ENCODE results near the gene MLC1. TPM values are rescaled to one million over a fixed set of nuclear protein-coding genes. Genes with fewer than 3 reads are reported as not detected.

Gene MLC1
- total and polyA plus RNA-seq, 2 experiments from 2014 or later: 0.27 to 0.32 TPM

DNA sequence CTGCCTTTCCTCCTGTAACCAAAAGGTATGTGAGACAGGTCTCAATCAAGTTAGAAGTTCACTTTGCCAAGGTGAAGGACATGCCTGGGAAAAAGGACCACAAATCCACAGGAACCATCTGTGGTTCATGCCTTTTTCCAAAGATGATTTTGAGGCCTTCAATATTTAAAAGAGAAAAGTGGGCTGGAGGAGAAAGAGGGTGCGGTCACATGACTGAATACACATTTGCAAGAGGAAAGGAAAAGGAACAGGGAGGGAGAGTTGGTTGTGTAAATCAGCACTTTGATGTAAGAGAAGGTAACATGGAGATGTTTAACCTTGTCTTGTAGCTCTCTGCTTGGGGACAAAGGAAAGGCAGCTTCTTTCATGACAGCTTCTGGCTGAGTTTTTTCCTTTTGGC is 25.8 kb upstream of the MLC1 start:
- H3K36me3 ChIP-seq: no peaks in the 10 kb centered on the region
- no peak overlapping the region for H3K27ac ChIP-seq
- H3K27me3 ChIP-seq: no peaks in the 10 kb centered on the region
- H3K9me3 ChIP-seq (ENCODE audit: low read depth): no peaks in the 10 kb centered on the region
- no peaks in the 10 kb centered on the region for H3K4me1 ChIP-seq (ENCODE audit: low read depth)
- no peak overlapping the region for H3K4me3 ChIP-seq
- DNase-seq (ENCODE audit: low read depth in 1 of 2, low spot score in 1 of 2): no peak
- TF ChIP-seq CTCF (IDR thresholded peaks at IDR 0.05; ENCODE audit: low read depth, low read length): no peak

GRCh38 chr22:50107529-50107928 is 22.3 kb upstream of the MLC1 start:
- DNase-seq (ENCODE audit: low read depth in 1 of 2, low spot score in 1 of 2): no peak
- no peaks in the 10 kb centered on the region for H3K9me3 ChIP-seq (ENCODE audit: low read depth)
- no peak for TF ChIP-seq CTCF (IDR thresholded peaks at IDR 0.05; ENCODE audit: low read depth, low read length)

GRCh38 chr22:50105208-50106100 is 20.2 kb upstream of the MLC1 start:
- H3K4me1 ChIP-seq (ENCODE audit: low read depth): no peaks in the 10 kb centered on the region
- TF ChIP-seq CTCF (IDR thresholded peaks at IDR 0.05; ENCODE audit: low read depth, low read length): no peak
- H3K4me3 ChIP-seq: no peak overlapping the region
- no peaks in the 10 kb centered on the region for H3K9me3 ChIP-seq (ENCODE audit: low read depth)
- DNase-seq (ENCODE audit: low read depth in 1 of 2, low spot score in 1 of 2): peak in 1 of 2 donors; percentile 66
- no peak overlapping the region for H3K27ac ChIP-seq
- H3K27me3 ChIP-seq: no peaks in the 10 kb centered on the region
- no peaks in the 10 kb centered on the region for H3K36me3 ChIP-seq

More at GRCh38 chr22:50107529-50107928, 22.3 kb upstream of the MLC1 start:
- Histone ChIP-seq H3K27ac (no peak overlapping the region), H3K27me3 (no peaks in the 10 kb centered on the region), H3K36me3 (no peaks in the 10 kb centered on the region), H3K4me3 (no peak overlapping the region), H3K4me1 (ENCODE audit: low read depth) (no peaks in the 10 kb centered on the region)

- H3K27ac ChIP-seq: no peak overlapping the region
- H3K4me3 ChIP-seq: no peak overlapping the region
- no peaks in the 10 kb centered on the region for H3K27me3 ChIP-seq
- H3K36me3 ChIP-seq: no peaks in the 10 kb centered on the region
- DNase-seq (ENCODE audit: low read depth in 1 of 2, low spot score in 1 of 2): no peak
- no peaks in the 10 kb centered on the region for H3K9me3 ChIP-seq (ENCODE audit: low read depth)
- H3K4me1 ChIP-seq (ENCODE audit: low read depth): no peaks in the 10 kb centered on the region
- no peak for TF ChIP-seq CTCF (IDR thresholded peaks at IDR 0.05; ENCODE audit: low read depth, low read length)
These were observed 18.9 kb upstream of the MLC1 start for GRCh38 chr22:50104141-50104544.

DNA sequence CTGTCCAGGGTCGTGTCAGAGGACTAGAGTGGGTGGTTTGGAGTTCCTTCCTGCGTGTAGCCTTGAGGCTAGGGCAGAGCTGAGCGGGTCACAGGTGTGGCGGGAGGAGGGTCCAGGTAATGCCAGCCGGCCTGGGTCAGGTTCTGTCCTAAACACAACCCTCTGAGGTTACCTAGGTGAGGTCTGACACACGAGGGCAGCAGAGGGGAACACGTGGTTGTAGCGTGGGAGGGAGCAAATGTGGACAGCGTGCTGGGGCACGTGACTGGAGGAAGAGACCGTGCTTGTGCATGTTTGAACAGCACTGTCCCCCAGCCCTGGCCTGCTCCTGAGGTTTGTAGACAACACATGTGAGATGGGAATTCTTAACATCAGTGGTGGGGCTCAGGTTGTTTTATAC is 17.7 kb upstream of the MLC1 start:
- Histone ChIP-seq H3K4me1 (ENCODE audit: low read depth) (no peaks in the 10 kb centered on the region), H3K27me3 (no peaks in the 10 kb centered on the region), H3K27ac (no peak overlapping the region), H3K36me3 (no peaks in the 10 kb centered on the region), H3K9me3 (ENCODE audit: low read depth) (no peaks in the 10 kb centered on the region), H3K4me3 (no peak overlapping the region)
- no peak for TF ChIP-seq CTCF (IDR thresholded peaks at IDR 0.05; ENCODE audit: low read depth, low read length)
- no peak for DNase-seq (ENCODE audit: low read depth in 1 of 2, low spot score in 1 of 2)
